GM12873 (cell line): Measurements from ENCODE around the gene PUSL1.
A peak's percentile ranks its signal among the peaks of the same experiment; 100 is the strongest.

Experiments
- CTCF ChIP-seq: IDR thresholded peaks from 2 replicates; pipeline ENCODE4 v1.5.1; 2012; ENCODE audit warnings: low read depth, mild to moderate bottlenecking, moderate library complexity, low read length, control low read depth; ENCODE audit not compliant: insufficient read depth; ENCODE audit errors: missing control alignments

The PUSL1 gene

GRCh38 chr1:1304331-1305299 is 3.8 kb upstream of the PUSL1 start:
- TF ChIP-seq CTCF = no peak

GRCh38 chr1:1305300-1306069 is 2.9 kb upstream of the PUSL1 start:
- peak; percentile 28 for TF ChIP-seq CTCF

GRCh38 chr1:1306070-1306660 is 2.2 kb upstream of the PUSL1 start:
- TF ChIP-seq CTCF = peak; percentile 54

DNA sequence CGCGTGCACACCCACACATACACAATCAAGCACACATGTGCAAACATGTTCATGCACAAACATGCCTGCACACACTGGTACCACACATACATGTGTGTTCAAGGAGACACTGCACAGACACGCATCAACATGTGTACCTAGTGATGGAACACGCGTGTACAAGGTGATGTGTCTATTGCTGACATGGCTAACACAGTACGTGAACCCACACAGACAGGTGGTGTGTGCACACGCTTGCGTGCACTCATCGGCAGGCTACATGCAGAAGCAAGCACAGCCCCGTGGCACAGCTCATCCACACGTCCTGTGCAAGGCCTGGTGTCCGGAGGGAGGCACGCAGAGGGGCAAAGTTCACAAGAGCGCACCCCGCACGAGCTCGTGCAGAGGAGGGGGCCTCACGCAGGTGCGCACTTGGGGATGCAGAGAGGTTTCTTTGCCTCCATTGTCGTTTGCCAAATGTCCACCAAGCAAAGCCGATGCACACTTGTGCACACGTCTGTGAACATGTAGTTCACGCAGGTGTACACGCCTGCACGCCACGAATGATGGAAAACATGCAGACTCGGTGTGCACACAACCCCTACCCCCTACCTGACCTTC is 1.6 kb upstream of the PUSL1 start:
- TF ChIP-seq CTCF = no peak

GRCh38 chr1:1307261-1307922 is 1.0 kb upstream of the PUSL1 start:
- TF ChIP-seq CTCF = no peak

- TF ChIP-seq CTCF = no peak
Observed at GRCh38 chr1:1308756-1309250, 406 bp downstream of the PUSL1 start.
